PC-3 (cell line): ENCODE measurements around the gene SLCO3A1. TPM values are rescaled to one million over a fixed set of nuclear protein-coding genes. Genes with fewer than 3 reads are reported as not detected.

Experiments used
- ATAC-seq: fragments of 200-7000 bp; cut with Tn5 transposase; 2 replicates; pipeline ENCODE4 v1.9.1; 2020; ENCODE audit warnings: mild to moderate bottlenecking, moderate library complexity
- BruUV-seq: library from RNA; stranded (reverse); fragments of 400-500 nt; replicated peaks from 2 replicates; lab custom pipeline; 2021; lab: Mats Ljungman, UMichigan
- CTCF ChIA-PET: fragments of 300-600 bp; sonication (Branson Sonifier 250); formaldehyde crosslinking; loops from one replicate; lab custom pipeline; 2022; ENCODE audit warnings: antibody characterized with exemption; lab: Charles Lee
- POLR2A ChIA-PET: fragments of 300-600 bp; sonication (Branson Sonifier 250); formaldehyde crosslinking; loops from one replicate; lab custom pipeline; 2022; ENCODE audit warnings: antibody characterized with exemption; ENCODE audit not compliant: unreplicated experiment; lab: Charles Lee
- DNase-seq: peaks from one replicate; pipeline ENCODE4 v3.0.0-alpha.2; 2015
- H2AFZ ChIP-seq: fragments of 300-600 bp; sonication (generic); 2 replicates; pipeline ENCODE4 v1.6.0; 2016; ENCODE audit warnings: antibody characterized with exemption, low read length
- H3F3A ChIP-seq: fragments of 300-600 bp; sonication (generic); one replicate; pipeline ENCODE4 v1.6.0; 2017; ENCODE audit warnings: antibody characterized with exemption, low read length, control low read depth, mild to moderate bottlenecking; ENCODE audit not compliant: unreplicated experiment
- H3K27ac ChIP-seq: fragments of 300-600 bp; sonication (generic); 2 replicates; pipeline ENCODE4 v1.5.1; 2016; ENCODE audit warnings: mild to moderate bottlenecking, low read length
- H3K27me3 ChIP-seq: fragments of 300-600 bp; sonication (generic); 2 replicates; pipeline ENCODE4 v1.6.1; 2016; ENCODE audit warnings: low read length, mixed read lengths
- H3K36me3 ChIP-seq: fragments of 300-600 bp; sonication (generic); 2 replicates; pipeline ENCODE4 v1.6.1; 2016; ENCODE audit warnings: low read depth, mixed run types, low read length, mixed read lengths
- H3K4me1 ChIP-seq: fragments of 300-600 bp; sonication (generic); 2 replicates; pipeline ENCODE4 v1.5.1; 2016; ENCODE audit warnings: low read length; ENCODE audit not compliant: insufficient read depth
- H3K4me2 ChIP-seq: fragments of 300-600 bp; sonication (generic); 2 replicates; pipeline ENCODE4 v1.6.0; 2016; ENCODE audit warnings: low read length
- H3K4me3 ChIP-seq: fragments of 300-600 bp; sonication (generic); 2 replicates; pipeline ENCODE4 v1.5.1; 2016; ENCODE audit warnings: mild to moderate bottlenecking, low read length, mixed read lengths
- H3K79me2 ChIP-seq: fragments of 300-600 bp; sonication (generic); 2 replicates; pipeline ENCODE4 v1.6.1; 2017; ENCODE audit warnings: low read length, mixed read lengths
- H3K9ac ChIP-seq: fragments of 300-600 bp; sonication (generic); 2 replicates; pipeline ENCODE4 v1.6.0; 2016; ENCODE audit warnings: mild to moderate bottlenecking, low read length
- H3K9me2 ChIP-seq: fragments of 300-600 bp; sonication (generic); replicated peaks from 2 replicates; pipeline ENCODE4 v1.6.1; 2016; ENCODE audit warnings: mixed run types, low read length, mixed read lengths
- H3K9me3 ChIP-seq: fragments of 300-600 bp; sonication (generic); 2 replicates; pipeline ENCODE4 v1.6.1; 2016; ENCODE audit warnings: low read length, mixed read lengths
- H4K20me1 ChIP-seq: fragments of 300-600 bp; sonication (generic); 2 replicates; pipeline ENCODE4 v1.6.1; 2016; ENCODE audit warnings: low read length, mixed read lengths
- CTCF ChIP-seq: fragments of 300-600 bp; sonication (generic); conservative IDR thresholded peaks from 2 replicates; pipeline ENCODE4 v1.5.1; 2017; ENCODE audit warnings: antibody characterized with exemption, low read depth, mild to moderate bottlenecking, low read length
- EZH2 ChIP-seq: fragments of 300-600 bp; sonication (generic); IDR thresholded peaks from one replicate; pipeline ENCODE4 v1.6.1; 2017; ENCODE audit warnings: antibody characterized with exemption, mild to moderate bottlenecking, low read length; ENCODE audit not compliant: unreplicated experiment
- EZH2phosphoT487 ChIP-seq: fragments of 300-600 bp; sonication (generic); IDR thresholded peaks from 2 replicates; pipeline ENCODE4 v1.6.1; 2018; ENCODE audit warnings: mild to moderate bottlenecking, antibody characterized with exemption, low read length, borderline replicate concordance
- intact Hi-C: fragments of 100-400 bp; cut with micrococcal nuclease; formaldehyde crosslinking; loops from 2 replicates; pipeline ENCODE4 v1.9.0; 2023
- total RNA-seq: library from RNA; depleted of rRNA; stranded (reverse); fragments of >200 nt; gene quantifications from 2 replicates; pipeline ENCODE4 v1.2.3, GENCODE V29; 2014

SLCO3A1 gene
- total RNA-seq, 1 experiment from 2014 or later = 0.07 TPM

- no peaks in the 10 kb centered on the region for H3F3A ChIP-seq
- H4K20me1 ChIP-seq = no peaks in the 10 kb centered on the region
- no peak overlapping the region for H3K4me2 ChIP-seq
- no peaks in the 10 kb centered on the region for H3K4me1 ChIP-seq
- DNase-seq = no peak
- TF ChIP-seq EZH2phosphoT487 (no peak), CTCF (no peak), EZH2 (no peak)
- no TSS peak for BruUV-seq
- ATAC-seq = no peak
- ChIA-PET POLR2A (no interaction called here), CTCF (no interaction called here)
- no peak overlapping the region for H2AFZ ChIP-seq
- H3K36me3 ChIP-seq = no peaks in the 10 kb centered on the region
- no peak overlapping the region for H3K9ac ChIP-seq
- no peak overlapping the region for H3K4me3 ChIP-seq
- H3K9me3 ChIP-seq = no peaks in the 10 kb centered on the region
- no peaks in the 10 kb centered on the region for H3K79me2 ChIP-seq
- H3K27ac ChIP-seq = no peak overlapping the region
- peaks cover 31% of the 10 kb centered on the region for H3K27me3 ChIP-seq
- H3K9me2 ChIP-seq = no peaks in the 10 kb centered on the region
- intact Hi-C loops = no loop called here
Observed at GRCh38 chr15:91885054-91885453, 31.5 kb downstream of the SLCO3A1 start.

- no peak overlapping the region for H2AFZ ChIP-seq
- H3K27me3 ChIP-seq = peaks cover 31% of the 10 kb centered on the region
- no peaks in the 10 kb centered on the region for H3K79me2 ChIP-seq
Observed at GRCh38 chr15:91885714-91886270, 32.3 kb downstream of the SLCO3A1 start.

More at GRCh38 chr15:91885714-91886270, 32.3 kb downstream of the SLCO3A1 start:
- BruUV-seq = no TSS peak
- ATAC-seq (no peak), DNase-seq (no peak)
- no peak overlapping the region for H3K4me2 ChIP-seq
- H3K27ac ChIP-seq = no peak overlapping the region
- H3F3A ChIP-seq = no peaks in the 10 kb centered on the region
- H4K20me1 ChIP-seq = no peaks in the 10 kb centered on the region
- H3K9me3 ChIP-seq = no peaks in the 10 kb centered on the region
- CTCF ChIA-PET = no interaction called here
- POLR2A ChIA-PET = no interaction called here
- H3K9me2 ChIP-seq = no peaks in the 10 kb centered on the region
- H3K9ac ChIP-seq = no peak overlapping the region
- TF ChIP-seq EZH2phosphoT487 (no peak), CTCF (no peak), EZH2 (no peak)
- intact Hi-C loops = no loop called here
- H3K4me3 ChIP-seq = no peak overlapping the region
- H3K36me3 ChIP-seq = no peaks in the 10 kb centered on the region
- H3K4me1 ChIP-seq = peaks cover 7% of the 10 kb centered on the region
